ENCODE data around the gene EIF6.

GRCh38 chr20:35306931-35307517, 22.5 kb upstream of the EIF6 start:
- TF ChIP-seq POLR2A (IDR thresholded peaks at IDR 0.05) (peak in 1 of 4 donors; percentile 29), CTCF (IDR thresholded peaks at IDR 0.05) (peak in 5 of 6 experiments; percentile 37 to 58 (median 41))

Data from esophagus squamous epithelium (tissue), 4 donors.